Measurements from ENCODE around the gene FAM181A.

Gene FAM181A

DNA sequence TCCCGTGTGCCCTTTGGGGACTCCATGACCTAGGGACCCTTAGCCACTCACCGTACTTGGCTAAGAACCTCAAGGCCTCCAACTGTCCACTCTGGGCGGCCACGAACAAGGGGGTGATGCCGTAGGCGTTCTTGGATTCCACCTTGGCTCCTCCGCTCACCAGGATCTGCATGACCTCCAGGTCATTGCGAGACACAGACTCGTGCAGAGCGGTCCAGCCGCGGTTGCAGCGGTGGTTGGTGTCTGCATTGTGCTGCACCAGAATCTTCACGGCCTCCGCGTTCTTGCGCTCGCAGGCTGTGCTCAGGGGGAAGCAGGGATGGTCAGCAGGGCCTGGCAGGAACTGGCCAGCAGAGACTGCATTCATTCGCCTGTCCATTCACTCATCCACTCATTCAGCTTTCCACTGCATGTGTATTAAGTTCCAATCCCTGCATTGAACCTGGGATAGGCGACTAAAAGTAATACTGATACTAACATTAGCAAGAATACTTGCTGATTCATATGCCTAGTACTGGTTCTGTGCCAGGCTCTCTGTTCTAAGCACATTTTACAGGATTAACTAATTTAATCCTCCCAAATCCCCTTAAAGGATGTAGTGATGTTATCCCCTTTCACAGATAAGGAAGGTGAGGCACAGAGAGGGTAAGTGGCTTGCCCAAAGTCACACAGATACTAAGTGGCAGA is 23.9 kb downstream of the FAM181A start:
- no peak for DNase-seq (ENCODE audit: low read depth)

DNA sequence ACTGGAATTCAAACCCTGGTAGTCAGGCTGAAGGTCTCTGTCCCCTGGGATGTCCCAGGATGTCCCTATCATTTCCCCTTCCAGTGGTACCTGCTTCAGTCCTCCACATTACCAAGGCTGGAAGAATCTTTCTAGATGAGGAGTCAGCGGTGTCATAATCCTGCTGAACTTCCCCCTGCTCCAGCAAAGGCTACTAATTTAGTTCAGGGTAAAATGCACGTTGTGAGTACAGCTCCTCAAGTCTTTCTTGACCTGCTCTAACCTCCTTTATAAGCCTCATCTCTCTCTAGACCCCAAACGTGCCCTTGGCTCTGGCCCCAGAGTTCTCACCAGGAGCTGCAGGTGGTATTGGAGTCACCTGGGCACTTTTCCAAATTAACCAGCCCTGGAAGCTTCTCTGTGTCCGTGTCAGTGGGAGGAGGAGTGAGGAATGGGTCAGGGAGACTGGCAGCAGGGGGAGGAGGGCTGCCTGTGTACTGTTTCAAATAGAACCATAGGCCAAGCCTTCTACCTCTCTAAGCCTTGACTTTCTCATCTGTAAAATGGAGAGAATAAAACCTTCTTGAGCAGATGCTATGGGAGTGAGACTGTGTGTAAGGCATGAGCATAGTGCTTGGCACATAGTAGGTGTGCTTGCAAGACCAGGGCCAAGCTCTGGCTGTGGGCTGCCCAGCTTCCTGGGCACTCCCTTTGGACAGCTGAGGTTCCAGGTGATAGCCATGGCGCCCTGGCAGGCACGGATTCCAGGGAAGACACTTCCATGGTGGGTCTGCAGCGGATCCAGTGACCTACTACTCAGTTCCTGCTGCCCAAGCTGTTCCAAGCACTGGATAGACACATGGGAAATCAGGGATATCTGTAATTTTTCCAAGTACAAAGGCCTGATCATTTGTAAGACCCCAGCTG is 24.7 kb downstream of the FAM181A start:
- DNase-seq (ENCODE audit: low read depth), result no peak

GRCh38 chr14:93952829-93953228 is 25.7 kb downstream of the FAM181A start:
- DNase-seq (ENCODE audit: low read depth), result no peak

DNA sequence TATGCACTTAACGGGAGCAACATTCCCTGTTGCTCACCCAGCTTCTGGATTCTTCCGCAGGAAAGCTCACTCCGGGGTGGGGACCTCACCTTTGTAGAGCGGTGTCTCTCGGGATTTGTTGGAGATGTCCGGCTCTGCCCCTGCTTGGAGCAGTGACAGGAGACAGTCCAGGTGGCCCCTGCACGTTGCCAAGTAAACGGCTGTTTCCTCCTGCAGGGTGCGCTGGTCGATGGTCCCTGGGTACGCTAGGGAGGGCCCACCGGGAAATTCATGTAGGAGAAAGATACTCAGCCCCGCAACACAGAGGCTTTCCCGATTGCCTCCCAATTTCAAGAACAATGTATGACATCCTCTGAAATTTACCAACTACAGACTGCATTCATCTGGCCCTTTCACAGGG is 26.1 kb downstream of the FAM181A start:
- DNase-seq (ENCODE audit: low read depth), result no peak

GRCh38 chr14:93953739-93954515 is 26.8 kb downstream of the FAM181A start:
- DNase-seq (ENCODE audit: low read depth), result no peak

- no peak for DNase-seq (ENCODE audit: low read depth)
Measured at GRCh38 chr14:93954516-93954830, 27.3 kb downstream of the FAM181A start.

DNA sequence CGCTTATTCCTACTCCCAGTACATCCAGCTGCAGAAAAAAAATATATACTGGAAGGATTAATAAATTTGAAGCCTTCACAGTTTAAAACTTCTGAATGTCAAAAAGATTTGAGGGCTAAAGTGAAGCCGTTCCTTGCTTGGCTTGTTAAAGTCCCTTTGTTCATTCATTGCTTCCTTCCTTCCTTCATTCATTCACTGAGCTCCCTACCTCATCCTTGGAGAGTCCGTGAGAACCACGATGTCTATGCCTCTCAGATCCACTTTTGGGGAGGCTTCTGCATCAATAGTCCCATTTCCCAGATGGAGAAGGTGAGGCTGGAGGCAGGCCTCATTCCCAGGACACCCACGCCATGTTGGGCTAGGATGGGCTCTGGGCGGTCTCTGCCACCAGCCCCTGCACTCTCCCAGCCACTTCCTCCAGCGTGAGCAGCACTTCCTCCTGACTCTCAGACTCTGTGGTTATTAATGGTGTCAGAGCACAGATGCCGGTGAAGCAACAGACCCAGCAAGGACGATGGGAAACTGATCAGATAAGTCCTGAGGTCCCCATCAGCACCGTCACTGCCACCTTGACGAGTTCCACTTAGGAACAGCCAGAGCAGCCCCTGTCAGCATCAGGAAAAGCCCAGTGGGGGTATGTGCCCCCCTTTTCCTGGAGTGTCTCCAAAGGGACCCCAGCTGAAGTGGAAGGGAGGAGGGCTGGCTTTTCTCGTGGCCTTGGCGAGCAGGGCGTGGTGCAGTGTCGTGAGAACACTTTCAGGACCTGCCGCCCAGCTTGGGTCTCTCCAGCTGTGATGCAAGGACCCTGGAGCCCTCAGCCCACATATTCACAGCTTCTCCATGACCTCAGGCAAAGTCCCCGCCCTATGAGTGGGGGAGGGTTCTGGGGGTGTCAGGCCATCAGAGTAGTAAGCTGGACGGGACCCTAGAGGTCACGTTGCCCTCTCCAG is 28.0 kb downstream of the FAM181A start:
- DNase-seq (ENCODE audit: low read depth), result no peak

DNA sequence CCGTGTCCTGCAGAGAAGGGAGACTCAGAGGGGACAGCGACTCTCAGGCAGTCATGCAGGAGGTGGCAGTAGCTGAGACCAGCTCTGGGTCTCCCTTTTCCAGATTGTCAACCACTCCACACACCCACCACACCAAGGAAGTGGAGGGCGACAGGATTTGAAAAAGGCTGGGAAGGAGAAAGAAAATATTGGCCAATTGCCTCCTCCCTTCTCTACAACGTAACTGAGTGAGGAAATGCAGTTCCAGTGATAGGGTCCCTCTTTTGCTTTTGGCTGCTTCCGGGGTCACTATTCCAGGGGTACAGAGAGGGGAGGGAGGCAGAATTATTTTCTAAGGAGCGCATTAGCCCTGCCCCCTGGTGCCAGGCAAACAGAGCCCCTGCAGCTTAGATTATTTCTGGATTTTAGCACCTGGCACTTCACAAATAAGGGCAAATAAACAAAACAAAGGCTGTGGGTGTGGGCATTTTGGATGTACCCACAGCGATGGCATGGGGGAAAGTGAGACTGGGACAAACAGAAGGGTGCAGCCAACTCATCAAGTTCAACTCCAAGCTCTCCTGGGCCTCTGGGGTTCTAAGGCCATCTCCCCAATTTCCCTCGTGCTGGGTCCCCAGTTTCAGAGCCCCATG is 28.8 kb downstream of the FAM181A start:
- no peak for DNase-seq (ENCODE audit: low read depth)

DNA sequence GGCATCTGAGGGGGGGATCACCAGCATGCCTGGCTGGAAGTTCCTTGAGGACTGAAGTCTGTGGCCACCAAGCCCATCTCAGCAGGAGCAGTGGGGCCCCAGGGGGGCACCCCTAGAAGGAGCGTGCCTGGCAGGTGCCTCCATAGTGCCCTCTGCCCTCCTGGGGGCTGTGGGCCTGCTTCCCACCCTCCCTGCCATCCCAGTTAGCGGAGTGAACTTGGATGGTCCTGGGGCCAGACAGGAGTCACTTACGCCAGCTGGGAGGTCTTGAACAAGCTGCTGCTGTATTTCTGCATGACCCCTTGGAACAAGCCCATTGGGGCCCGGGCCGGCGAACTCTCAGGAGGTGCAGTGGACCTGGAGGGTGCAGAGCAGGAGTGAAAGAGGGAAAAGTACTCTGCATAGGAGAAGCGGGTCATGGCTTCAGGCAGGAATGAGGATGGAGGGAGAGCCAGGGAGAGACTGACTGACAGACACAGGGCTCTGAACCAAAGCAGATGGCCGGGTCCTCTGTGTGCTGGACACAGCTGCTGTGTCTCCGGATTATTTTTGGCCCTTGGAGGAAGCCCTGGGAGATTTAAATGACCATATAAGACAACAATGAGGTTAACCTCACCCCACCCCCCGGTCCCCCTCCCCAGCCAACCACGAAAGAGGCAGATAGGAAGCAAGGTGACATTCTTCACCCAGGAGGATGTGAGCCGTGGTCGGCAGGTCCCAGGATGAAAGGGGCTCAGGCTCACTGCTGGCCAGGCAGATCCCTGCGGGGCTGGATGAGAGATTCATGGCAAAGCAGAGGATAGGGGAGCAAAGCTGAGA is 29.6 kb downstream of the FAM181A start:
- DNase-seq (ENCODE audit: low read depth), result no peak

DNA sequence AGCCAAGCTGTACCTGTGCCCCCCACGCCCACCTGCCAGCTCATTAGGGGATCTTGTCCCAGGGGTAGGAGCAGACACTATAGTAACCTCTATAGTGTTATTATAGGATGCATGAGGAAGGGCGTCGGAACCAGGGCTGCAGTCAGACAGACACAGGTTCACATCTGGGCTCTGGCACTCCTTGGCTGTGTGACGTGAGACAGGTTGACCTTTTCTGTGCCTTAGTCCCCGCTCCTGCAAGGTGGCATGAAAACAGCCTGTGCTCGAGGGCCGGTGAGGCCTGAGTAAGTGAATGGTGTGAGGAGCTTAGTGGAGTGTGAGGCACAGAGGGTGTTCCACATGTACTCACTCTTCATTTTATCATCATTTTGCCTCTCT is 30.2 kb downstream of the FAM181A start:
- no peak for DNase-seq (ENCODE audit: low read depth)

- DNase-seq (ENCODE audit: low read depth), result no peak
Measured at GRCh38 chr14:93957751-93958566, 30.8 kb downstream of the FAM181A start.

DNA sequence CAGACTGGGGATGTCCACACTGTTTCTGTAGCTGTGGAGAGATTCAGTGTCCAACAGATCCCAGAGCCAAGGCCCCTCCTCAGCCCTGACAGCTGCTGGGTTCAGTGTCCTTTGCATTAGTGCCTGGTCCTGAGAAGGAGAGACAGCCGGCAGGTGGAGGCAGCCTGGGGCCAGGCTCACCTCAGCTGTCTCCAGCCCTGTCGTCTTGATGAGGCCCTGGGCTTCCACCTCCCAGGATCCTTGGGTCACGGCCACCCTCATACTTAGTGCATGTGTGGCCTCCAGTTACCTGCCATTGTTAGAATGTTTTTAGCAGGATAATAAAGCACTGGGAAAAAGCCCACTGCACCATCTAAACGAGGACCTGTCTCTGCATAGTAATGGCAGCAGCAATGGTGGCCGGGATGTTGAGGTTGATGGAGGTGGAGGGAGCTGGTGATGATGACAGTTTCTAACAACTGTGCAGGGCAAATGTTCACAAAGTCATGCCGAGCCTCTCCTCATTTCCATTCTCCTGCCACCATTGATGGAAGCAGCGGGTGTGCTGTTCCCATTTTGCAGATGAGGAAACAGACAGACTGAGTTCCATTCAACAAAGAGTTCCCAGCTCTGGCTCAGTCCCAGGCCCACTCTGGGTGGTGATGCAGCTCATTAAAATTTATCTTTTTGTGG is 31.6 kb downstream of the FAM181A start:
- DNase-seq (ENCODE audit: low read depth), result no peak

GRCh38 chr14:93959239-93960107 is 32.3 kb downstream of the FAM181A start:
- peak; percentile 83 for DNase-seq (ENCODE audit: low read depth)

DNA sequence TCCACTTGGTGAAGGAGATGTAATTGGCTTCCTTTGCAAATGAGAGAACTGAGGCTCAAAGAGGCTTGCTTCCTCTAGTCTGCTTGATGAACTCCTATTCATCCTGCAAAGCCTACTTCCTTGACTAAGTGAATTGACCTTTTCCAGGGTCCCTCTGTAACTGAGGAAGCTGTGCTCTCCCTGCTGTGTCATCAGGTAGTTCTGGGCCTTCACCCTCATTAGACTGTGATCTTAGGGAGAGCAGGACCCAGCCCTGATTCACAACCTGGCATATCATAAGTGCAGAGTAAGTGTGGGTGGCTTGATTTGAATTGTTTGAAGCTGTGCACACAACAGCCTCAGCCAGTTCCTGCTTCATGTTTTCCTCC is 32.9 kb downstream of the FAM181A start:
- no peak for DNase-seq (ENCODE audit: low read depth)

DNA sequence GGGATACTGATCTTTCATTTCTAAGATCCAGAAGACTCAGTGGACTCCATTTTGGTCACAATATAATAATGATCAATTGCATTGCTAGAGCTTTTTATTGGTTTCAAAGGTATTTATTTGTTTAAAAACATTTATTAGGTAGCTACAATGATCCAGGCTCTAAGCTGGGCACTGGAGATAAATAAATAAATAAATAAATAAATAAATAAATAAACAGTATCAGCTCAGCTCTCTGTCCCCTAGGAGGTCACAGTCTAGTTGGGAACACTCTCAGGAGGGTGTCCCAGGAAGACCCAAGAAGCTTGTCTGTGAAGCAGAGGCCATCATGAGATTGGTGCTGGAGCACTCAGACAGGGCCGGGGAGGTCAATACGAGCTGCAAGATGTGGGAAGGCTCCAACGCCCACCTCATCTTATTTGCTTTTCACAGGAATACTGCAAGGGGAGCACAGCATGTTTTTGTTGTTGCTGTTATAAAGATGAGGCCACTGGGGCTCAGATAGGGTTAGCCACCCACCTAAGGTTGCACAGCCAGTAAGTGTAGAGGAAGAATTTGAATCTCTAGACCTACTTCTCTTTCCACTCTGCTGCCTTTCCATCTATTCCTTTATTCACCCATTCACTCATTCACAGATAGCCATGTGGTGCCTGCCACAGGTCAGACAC is 33.8 kb downstream of the FAM181A start:
- DNase-seq (ENCODE audit: low read depth), result no peak

DNA sequence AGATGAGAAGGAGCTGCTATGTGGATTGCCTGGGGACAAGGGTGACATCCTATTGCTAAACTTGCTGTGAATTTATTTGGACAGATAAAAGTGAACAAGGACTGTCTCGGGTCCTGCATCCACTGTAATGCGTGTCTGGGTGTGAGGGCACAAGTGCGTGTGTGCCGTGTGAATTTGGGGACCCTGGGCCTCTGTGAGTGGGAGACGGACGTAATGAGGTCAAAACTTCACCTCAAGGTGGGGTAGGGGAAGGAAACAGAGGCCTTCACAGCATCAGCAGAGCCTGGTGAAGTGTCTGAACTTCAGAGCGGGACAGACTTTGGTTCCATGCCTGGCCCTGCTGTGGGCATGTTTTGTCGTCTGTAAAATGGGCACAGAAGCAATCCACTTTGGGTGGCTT is 34.5 kb downstream of the FAM181A start:
- no peak for DNase-seq (ENCODE audit: low read depth)
